HEK293 (cell line): ENCODE measurements around the gene MAML3.

Source experiments
- YY1 ChIP-seq: fragments of 450-650 bp; formaldehyde crosslinking; IDR thresholded peaks from 2 replicates; pipeline ENCODE4 v1.5.1; 2018; ENCODE audit warnings: missing biosample characterization, missing genetic modification characterization
- ZNF24 ChIP-seq: fragments of 450-650 bp; formaldehyde crosslinking; IDR thresholded peaks from 2 replicates; pipeline ENCODE4 v1.5.1; 2016; ENCODE audit warnings: missing biosample characterization, missing genetic modification characterization

DNA sequence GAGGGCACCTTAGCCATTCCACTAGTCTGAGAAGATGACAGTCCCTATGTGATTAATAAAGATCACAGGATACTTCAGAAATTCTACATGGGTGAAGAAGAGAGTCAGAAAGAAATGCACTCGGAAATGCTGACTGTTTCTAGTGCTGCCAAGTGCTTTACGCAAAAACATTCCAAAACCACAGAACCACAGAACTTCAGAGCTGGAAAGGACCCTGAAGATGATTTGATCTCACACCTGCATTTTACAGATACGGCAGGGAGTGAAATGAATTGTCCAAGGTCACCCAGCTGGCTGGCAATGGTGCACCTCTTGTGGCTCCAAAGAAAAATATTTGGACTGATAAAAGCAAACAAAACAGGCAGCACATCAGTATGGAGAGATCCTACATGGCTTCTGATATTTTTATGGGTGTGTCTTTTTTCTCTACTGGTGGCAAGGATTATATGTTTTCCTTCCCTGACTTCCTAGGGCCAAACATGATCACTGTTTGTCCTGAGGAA, 115.9 kb downstream of the MAML3 start:
- TF ChIP-seq ZNF24 (tag by site-specific recombination) = no peak
- TF ChIP-seq YY1 (tag by site-specific recombination) = no peak
